Measurements from ENCODE around the gene MST1R. TPM values are rescaled to one million over a fixed set of nuclear protein-coding genes. Genes with fewer than 3 reads are reported as not detected.
"Not testable (repeated sequence)": the region's sequence is repeated elsewhere in the genome, so short reads cannot be mapped to it uniquely, and the experiment has no call there.

MST1R gene
- 131 TPM for total RNA-seq

- peak; percentile 87 for DNase-seq (ENCODE audit: low spot score)
These were observed at the start of gene MST1R for GRCh38 chr3:49903451-49904424. TSS of gene MST1R (minus strand) at chr3:49903873. CDS start at chr3:49903609, 264 bp downstream.

- no peak for DNase-seq (ENCODE audit: low spot score)
These were observed 49.3 kb upstream of the MST1R start for GRCh38 chr3:49952924-49953323.

GRCh38 chr3:49942651-49943050 lies 39.0 kb upstream of the MST1R start:
- DNase-seq (ENCODE audit: low spot score): no peak

- DNase-seq (ENCODE audit: low spot score): no peak
These were observed 37.1 kb upstream of the MST1R start for GRCh38 chr3:49940667-49941249.

- peak; percentile 97 for DNase-seq (ENCODE audit: low spot score)
These were observed 36.4 kb upstream of the MST1R start, which contains the start of gene RBM6 for GRCh38 chr3:49939858-49940666. TSS of gene RBM6 (plus strand) at chr3:49940150. CDS start at chr3:49962642, 22,492 bp downstream.

- no peak for DNase-seq (ENCODE audit: low spot score)
These were observed 33.4 kb upstream of the MST1R start for GRCh38 chr3:49937090-49937489.

GRCh38 chr3:49932281-49932680 lies 28.6 kb upstream of the MST1R start:
- not testable (repeated sequence) for DNase-seq (ENCODE audit: low spot score)

- DNase-seq (ENCODE audit: low spot score): no peak
These were observed 27.2 kb upstream of the MST1R start for GRCh38 chr3:49930922-49931321.

GRCh38 chr3:49930168-49930690 lies 26.6 kb upstream of the MST1R start:
- DNase-seq (ENCODE audit: low spot score): no peak

GRCh38 chr3:49929291-49930167 lies 25.9 kb upstream of the MST1R start, which contains the start of gene MON1A:
TSS of gene MON1A (minus strand) at chr3:49929811. CDS start at chr3:49913346, 16,465 bp downstream.
- peak; percentile 95 for DNase-seq (ENCODE audit: low spot score)

GRCh38 chr3:49928481-49929017 lies 24.9 kb upstream of the MST1R start:
- DNase-seq (ENCODE audit: low spot score): no peak

GRCh38 chr3:49927798-49928197 lies 24.1 kb upstream of the MST1R start:
- DNase-seq (ENCODE audit: low spot score): no peak

GRCh38 chr3:49926117-49926728 lies 22.6 kb upstream of the MST1R start:
- no peak for DNase-seq (ENCODE audit: low spot score)

GRCh38 chr3:49925485-49925884 lies 21.8 kb upstream of the MST1R start:
- DNase-seq (ENCODE audit: low spot score): no peak

- no peak for DNase-seq (ENCODE audit: low spot score)
These were observed 21.0 kb upstream of the MST1R start for GRCh38 chr3:49924683-49925082.

GRCh38 chr3:49917806-49918590 lies 14.3 kb upstream of the MST1R start:
- not testable (repeated sequence) for DNase-seq (ENCODE audit: low spot score)

- DNase-seq (ENCODE audit: low spot score): no peak
These were observed 13.0 kb upstream of the MST1R start for GRCh38 chr3:49916686-49917085.

- DNase-seq (ENCODE audit: low spot score): no peak
These were observed 11.2 kb upstream of the MST1R start for GRCh38 chr3:49914906-49915305.

- no peak for DNase-seq (ENCODE audit: low spot score)
These were observed 9.2 kb upstream of the MST1R start for GRCh38 chr3:49912881-49913281.
